Skeletal muscle cell (primary cell): ENCODE measurements around the gene TMEM218.
"Not testable (repeated sequence)": the region's sequence is repeated elsewhere in the genome, so short reads cannot be mapped to it uniquely, and the experiment has no call there.

ENCODE experiments used
- DNase-seq: peaks from one replicate; pipeline ENCODE4 v3.0.0-alpha.2; 2010; ENCODE audit warnings: low read depth
- H3K4me3 ChIP-seq: 2 replicates; pipeline ENCODE4 v1.5.1; 2011; ENCODE audit warnings: low read depth, mild to moderate bottlenecking, control low read depth, low read length, moderate library complexity

TMEM218 gene

GRCh38 chr11:125091877-125092664 lies 19.4 kb downstream of the TMEM218 start:
- no peak overlapping the region for H3K4me3 ChIP-seq
- no peak for DNase-seq

DNA sequence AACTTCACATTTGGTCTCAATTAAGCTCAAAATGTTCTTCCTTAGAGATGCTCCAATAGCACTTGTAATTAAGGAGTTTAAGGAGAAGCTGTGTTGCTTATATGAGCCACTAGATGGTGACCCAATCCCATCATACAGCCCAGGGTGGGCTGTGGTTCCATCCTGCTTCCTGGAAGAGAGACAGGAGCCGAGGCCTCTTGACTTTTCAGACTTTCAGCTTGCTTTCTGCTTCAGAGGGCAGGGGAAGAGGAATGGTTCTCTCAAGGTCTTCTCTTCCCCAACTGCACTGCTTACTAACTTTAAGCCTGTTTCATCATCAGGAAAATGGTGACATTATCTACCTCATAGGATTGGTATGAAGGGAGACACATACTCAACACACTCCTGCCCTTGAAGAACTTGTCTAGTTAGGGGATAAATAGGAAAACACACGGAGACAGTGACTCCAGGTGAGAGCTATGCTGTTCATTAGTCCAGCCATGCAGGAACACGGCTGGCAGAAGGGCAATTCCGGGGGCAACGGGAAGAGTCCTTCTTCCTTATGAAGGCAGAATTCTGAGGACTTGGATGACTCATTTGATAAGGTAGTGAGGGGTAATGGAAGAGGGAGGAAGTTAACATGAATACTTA lies 20.1 kb downstream of the TMEM218 start:
- DNase-seq = peak; percentile 36
- H3K4me3 ChIP-seq = no peak overlapping the region

GRCh38 chr11:125090816-125091215 lies 20.6 kb downstream of the TMEM218 start:
- no peak for DNase-seq
- no peak overlapping the region for H3K4me3 ChIP-seq

DNA sequence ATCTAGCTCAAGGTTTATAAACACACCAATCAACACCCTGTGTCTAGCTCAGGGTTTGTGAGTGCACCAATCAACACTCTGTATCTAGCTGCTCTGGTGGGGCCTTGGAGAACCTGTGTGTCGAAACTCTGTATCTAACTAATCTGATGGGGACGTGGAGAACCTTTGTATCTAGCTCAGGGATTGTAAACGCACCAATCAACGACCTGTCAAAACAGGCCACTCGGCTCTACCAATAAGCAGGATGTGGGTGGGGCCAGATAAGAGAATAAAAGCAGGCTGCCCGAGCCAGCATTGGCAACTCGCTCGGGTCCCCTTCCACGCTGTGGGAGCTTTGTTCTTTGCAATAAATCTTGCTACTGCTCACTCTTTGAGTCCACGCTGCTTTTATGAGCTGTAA lies 21.3 kb downstream of the TMEM218 start:
- not testable (repeated sequence) for H3K4me3 ChIP-seq, DNase-seq

DNA sequence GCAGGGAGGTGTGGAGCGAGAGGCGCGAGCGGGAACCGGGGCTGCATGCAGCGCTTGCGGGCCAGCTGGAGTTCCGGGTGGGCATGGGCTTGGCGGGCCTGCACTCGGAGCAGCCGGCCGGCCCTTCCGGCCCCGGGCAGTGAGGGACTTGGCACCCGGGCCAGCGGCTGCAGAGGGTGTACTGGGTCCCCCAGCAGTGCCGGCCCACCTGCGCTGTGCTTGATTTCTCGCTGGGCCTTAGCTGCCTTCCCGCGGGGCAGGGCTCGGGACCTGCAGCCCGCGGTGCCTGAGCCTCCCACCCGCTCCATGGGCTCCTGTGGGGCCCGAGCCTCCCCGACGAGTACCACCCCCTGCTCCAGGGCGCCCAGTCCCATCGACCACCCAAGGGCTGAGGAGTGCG lies 21.9 kb downstream of the TMEM218 start:
- not testable (repeated sequence) for DNase-seq, H3K4me3 ChIP-seq

DNA sequence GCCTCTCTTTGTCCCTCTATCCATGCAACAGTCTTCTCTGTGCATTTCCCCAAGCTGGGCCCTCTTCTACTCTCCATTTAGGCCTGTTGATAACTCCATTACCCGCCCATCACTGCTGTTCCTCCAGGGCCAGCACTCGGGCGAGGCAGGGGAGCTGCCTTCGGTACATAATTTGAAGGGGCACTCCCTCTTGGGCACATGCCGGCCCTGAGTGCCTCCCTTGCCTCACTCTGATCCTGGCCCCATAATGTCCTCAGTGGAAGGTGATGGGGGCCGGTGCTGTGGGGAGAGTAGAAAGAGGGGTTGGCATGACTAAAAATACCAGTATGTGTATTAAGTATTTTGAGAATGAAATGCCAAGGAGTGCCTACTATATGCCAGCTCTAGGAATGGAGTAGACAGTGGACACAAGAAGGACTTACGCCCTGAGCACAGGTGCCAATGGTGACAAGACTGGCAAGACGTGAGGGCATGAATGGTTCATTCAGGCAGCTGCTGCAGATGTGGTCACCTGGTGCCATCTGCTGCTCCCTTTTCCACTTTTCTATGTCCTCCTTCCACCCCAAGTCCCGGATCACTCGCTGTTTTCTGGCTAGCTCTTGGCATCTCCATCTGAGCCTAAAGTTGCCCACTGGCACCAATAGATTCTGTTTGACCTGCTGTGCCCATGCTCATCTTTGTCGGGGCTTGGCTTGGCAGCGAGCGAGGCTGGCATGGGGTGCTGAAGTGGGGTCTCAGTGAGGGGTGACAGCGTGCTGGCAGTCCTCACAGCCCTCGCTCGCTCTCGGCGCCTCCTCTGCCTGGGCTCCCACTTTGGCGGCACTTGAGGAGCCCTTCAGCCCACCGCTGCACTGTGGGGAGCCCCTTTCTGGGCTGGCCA lies 22.6 kb downstream of the TMEM218 start:
- no peak for DNase-seq
- no peak overlapping the region for H3K4me3 ChIP-seq

DNA sequence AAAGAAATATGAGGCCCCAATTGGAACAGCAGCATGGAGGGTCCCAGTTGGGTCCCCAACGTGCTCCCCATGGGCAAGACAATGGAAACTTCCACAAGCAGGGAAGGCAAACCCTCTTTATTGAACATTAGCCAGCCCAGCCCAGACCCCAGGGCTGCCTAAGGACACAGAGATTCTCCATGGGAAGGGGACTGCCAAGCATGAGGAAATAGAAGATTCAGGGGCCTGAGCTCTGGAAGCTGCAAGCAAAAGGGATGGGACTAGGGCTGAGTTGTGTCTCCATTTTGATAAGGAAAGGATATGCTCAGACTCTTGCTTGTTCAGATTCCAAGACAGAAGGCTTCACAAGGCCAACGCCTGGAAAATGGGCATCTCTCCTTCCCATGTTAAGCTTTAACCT lies 23.3 kb downstream of the TMEM218 start:
- no peak for DNase-seq
- H3K4me3 ChIP-seq = no peak overlapping the region

- no peak for DNase-seq
- no peak overlapping the region for H3K4me3 ChIP-seq
Observed at GRCh38 chr11:125086633-125087296, 24.7 kb downstream of the TMEM218 start.

DNA sequence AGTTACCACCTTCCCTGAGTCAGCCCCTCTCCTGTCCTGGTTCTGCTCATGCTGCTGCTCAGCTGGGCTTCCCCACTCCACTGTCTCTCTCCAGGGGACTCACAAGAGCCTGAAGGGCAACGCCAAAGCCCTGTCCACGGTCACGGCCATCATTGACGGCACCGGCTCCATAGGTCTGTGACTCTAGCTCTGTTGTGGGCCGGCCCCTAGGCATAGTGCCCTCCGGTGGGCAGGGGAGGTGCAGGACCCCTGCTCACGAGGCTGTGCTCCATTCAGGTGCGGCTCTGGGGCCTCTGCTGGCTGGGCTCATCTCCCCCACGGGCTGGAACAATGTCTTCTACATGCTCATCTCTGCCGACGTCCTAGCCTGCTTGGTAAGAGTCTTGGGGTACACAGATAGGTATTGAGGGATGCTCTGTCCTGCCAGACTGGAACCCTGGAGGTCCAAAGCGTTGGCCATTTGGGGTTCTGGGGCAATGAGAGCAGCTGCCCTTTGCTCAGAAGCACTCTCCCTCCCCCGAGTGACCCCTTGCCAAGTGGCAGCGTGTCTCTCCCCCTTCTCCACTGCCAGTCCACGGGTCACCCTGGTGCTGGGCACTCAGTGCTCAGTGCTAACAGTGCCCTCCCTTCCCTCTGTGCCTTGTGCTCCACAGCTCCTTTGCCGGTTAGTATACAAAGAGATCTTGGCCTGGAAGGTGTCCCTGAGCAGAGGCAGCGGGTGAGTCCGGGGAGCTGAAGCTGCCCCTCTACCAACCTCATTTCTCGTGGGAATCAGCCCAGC lies 25.9 kb downstream of the TMEM218 start:
- H3K4me3 ChIP-seq = no peak overlapping the region
- no peak for DNase-seq

DNA sequence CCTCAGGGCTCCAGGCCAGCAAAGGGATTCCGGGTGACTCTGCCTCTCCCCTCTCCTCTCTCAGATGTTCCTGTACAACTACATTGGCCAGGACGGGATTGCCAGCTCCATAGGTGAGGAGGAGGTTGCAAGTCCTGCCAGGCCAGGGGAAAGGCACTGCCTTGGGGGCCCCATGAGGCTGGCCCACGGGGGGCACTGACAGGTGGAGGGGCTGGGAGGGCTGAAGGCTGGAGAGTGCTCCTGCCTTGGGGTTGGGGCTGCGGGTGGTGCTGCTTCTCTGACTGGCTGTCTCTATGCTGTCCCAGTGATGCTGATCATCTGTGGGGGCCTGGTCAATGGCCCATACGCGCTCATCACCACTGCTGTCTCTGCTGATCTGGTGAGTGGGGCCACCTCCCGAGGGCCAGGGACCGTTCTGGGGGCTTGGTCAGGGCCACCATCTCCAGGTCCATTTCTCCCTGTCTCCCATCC lies 26.6 kb downstream of the TMEM218 start:
- no peak for DNase-seq
- no peak overlapping the region for H3K4me3 ChIP-seq

- DNase-seq = no peak
- H3K4me3 ChIP-seq = no peak overlapping the region
Observed at GRCh38 chr11:125084057-125084416, 27.4 kb downstream of the TMEM218 start.

GRCh38 chr11:125083312-125084056 lies 27.9 kb downstream of the TMEM218 start:
- no peak for DNase-seq
- H3K4me3 ChIP-seq = no peak overlapping the region

DNA sequence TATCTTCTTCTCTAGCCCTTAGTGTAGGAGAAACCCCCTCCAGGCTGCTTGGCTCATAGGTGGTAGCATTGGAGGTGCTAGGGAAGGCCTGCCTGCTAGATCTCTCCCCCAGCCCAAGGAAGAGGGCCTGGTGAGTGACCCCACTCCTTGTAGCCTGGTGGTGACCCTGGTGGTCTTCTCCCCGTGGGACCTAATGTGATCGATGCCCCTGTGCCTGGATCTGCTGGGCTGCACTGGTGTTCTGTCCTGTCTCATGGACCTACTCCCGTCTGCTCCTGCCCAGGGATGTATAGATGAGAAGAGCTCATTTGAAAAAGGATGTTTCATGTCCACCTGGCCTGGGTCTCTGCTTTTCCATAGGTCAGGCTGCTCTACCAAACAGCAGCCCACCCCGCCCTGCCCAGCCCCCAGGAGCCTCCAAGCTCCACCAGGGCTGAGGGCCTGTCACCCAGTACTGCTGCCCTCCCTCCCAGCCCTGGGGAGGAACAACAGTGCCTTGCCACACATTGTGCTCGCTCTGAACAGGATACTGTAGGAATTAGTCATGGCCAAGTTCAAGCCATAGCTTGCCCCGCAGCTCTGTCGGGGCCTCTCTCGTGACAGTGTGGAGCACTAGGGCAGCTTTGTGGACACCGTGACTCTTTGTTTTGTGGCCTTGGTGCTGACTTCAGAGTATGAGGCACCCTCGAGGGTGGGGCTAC lies 28.7 kb downstream of the TMEM218 start:
- peak; percentile 66 for DNase-seq
- no peak overlapping the region for H3K4me3 ChIP-seq

GRCh38 chr11:125082040-125082439 lies 29.4 kb downstream of the TMEM218 start:
- DNase-seq = no peak
- H3K4me3 ChIP-seq = no peak overlapping the region

DNA sequence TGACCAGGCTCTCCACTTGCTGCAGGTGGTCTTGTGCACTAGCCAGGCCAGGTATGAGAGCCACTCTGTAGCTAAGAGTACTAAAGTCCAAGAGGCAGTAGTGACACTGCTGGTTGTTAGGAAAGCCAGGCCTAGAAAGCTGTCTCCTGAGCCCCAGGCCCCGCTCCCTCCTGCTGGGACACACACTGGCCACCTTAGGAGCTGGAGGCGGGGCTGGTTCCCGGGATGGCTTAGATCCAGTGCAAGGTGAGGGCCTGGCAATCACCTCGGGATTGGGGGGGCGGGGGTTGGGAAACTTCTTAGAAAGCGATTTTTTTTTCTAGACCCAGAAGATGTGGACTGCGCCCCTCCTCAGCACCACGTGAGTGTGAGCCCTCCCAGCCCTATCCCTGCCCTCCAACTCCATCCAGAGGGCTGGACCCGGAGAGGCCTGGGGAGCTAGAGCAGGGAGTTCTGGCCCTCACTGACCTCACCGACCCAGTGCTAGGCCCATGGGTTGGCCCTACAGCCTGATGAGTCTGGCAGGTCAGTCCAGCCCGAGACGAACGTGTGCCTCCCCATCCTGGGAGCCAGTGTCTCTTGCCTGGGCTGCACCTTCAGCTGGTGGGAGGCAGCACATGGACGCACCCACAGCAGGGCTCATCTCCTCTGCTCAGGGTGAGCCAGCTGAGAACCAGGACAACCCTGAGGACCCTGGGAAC lies 30.2 kb downstream of the TMEM218 start:
- no peak for DNase-seq
- H3K4me3 ChIP-seq = no peak overlapping the region

DNA sequence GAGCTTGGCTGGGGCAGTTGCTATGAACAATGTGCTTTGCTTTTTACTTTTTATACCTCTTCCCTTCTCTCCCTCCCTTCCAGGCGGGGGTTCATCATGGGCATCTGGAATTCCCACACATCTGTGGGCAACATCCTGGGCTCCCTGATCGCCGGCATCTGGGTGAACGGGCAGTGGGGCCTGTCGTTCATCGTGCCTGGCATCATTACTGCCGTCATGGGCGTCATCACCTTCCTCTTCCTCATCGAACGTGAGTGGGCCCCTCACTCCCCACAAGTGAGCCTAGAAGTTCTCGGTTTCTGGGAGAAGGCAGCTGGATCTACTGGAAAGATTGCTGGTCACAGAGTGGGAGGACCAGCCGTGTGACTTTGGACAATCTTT lies 30.9 kb downstream of the TMEM218 start:
- DNase-seq = no peak
- no peak overlapping the region for H3K4me3 ChIP-seq

GRCh38 chr11:125079878-125080530 lies 31.4 kb downstream of the TMEM218 start:
- H3K4me3 ChIP-seq = no peak overlapping the region
- DNase-seq = no peak
